Renal cortex interstitium (tissue), 11 donors: ENCODE data around the gene MARCHF3. TPM values are rescaled to one million over a fixed set of nuclear protein-coding genes. Genes with fewer than 3 reads are reported as not detected.
A peak's percentile ranks its signal among the peaks of the same experiment; 100 is the strongest.

ENCODE experiments used
- DNase-seq, 11 donors: peaks; one replicate each; pipeline ENCODE4 v3.0.0-alpha.2; 2013; ENCODE audit warnings: low read depth in 9 of 11, low spot score in 4 of 11; ENCODE audit errors: extremely low read depth in 1 of 11
- polyA plus RNA-seq, 3 donors: library from polyadenylated mRNA; unstranded; fragments of 120-200 nt; gene quantifications; one replicate each; pipeline ENCODE4 v1.2.1, GENCODE V29; 2013; ENCODE audit not compliant: insufficient read length in 3 of 3

The MARCHF3 gene
- polyA plus RNA-seq, 3 donors: 6.3 to 7.9 (median 7.5) TPM

DNA sequence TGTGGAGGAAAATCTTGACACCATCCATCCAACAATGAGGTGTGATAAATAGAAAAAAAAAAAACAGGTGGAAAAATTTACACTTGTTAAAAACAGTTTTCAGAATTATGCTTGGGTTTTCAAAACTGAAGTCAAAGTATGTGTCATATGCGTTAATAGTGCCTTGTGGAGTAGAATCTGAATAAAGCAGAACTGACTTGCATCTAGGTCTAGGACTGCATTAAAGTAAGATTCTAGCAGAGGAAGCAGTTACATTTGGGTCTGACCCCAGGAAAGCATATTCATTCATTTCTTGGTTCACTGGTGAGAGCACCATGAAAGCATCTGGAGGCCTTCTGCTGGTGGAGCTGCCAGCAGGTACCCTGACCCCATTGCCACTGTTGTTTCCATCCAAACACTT is 89.0 kb downstream of the MARCHF3 start:
- no peak for DNase-seq

DNA sequence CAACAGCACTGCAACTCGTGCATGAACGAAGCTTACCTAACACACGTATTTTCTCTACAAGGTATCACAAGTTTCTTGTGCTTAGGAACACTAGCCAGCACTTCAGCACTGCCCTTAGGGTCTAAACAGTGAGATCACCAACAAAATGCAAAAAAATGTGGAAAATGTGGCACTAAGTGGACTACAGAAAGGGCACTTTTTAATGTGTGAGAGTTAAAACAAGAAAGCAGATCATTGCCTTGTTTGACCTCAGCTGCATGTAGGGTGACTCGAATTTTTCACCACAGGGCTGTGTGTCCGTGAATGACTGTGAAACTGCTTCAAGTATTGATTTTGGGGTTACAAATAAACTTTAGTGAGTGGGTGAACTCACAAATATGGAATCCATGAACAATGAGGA is 90.5 kb downstream of the MARCHF3 start:
- no peak for DNase-seq

GRCh38 chr5:126938466-126938865 is 91.9 kb downstream of the MARCHF3 start:
- DNase-seq: no peak

GRCh38 chr5:126937771-126938170 is 92.6 kb downstream of the MARCHF3 start:
- DNase-seq: no peak

- no peak for DNase-seq
Measured at GRCh38 chr5:126936775-126937418, 93.5 kb downstream of the MARCHF3 start.

GRCh38 chr5:126931963-126932660 is 98.2 kb downstream of the MARCHF3 start:
- DNase-seq: no peak

DNA sequence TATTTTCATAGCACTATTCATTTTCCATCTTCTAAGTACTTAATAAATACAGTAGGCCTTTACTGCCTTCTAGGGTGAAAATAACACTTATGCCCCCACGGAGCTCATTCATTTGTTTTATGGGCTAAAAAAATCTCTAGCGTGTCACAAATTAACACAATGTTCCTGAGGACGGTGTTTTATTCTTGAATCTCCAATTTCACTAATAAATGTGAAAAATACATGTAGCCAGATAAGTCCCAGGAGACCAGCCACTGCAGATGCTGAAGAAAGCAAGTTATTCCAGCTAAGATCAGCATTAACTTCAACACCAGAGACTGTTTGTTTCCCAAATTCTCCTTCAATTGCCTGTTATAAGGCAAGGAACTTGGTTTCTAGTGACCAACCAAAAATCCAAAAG is 102.3 kb downstream of the MARCHF3 start:
- DNase-seq: no peak

GRCh38 chr5:126927429-126927828 is 102.9 kb downstream of the MARCHF3 start:
- DNase-seq: peak in 3 of 11 donors; percentile 50 to 73 (median 58)

DNA sequence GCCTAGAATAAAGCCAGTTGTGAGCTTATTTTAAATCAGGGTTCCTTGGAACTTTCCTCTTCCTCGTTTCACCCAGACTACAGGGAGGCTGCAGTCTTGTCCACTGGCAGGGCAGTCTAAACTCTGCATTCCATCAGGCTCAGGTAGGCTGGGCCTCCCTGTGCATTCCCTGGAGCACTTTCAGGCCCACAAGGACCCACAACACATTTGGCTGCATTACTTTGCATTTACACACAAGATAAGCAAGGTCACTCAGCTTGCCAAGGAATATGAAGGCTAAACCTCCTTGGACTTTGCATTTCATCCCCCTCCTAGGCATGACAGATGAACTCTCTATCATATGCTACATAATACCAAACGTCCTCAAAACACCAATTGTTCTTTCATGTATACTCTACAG is 104.2 kb downstream of the MARCHF3 start:
- no peak for DNase-seq

DNA sequence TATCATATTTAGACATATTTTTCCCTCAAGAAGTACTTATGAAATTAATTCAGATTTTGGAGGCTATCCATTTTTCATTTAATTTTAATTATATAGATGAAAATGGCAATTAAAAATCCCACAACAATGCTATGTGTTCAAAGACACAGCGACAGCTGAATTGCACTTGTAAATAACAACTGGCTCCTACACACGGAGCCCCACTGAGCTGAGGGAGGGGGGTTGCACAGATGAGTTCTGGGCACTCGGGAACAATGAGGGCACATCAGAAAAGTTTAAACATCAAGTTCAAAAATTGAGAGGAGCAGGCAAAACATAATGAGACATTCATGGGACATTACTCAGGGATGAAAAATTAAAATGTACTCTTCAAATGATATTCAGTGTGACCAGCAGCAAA is 104.9 kb downstream of the MARCHF3 start:
- no peak for DNase-seq

GRCh38 chr5:126924331-126925033 is 105.9 kb downstream of the MARCHF3 start:
- no peak for DNase-seq

GRCh38 chr5:126921241-126922091 is 108.9 kb downstream of the MARCHF3 start:
- DNase-seq: no peak

GRCh38 chr5:126920291-126920690 is 110.1 kb downstream of the MARCHF3 start:
- no peak for DNase-seq

GRCh38 chr5:126919566-126919965 is 110.8 kb downstream of the MARCHF3 start:
- no peak for DNase-seq

DNA sequence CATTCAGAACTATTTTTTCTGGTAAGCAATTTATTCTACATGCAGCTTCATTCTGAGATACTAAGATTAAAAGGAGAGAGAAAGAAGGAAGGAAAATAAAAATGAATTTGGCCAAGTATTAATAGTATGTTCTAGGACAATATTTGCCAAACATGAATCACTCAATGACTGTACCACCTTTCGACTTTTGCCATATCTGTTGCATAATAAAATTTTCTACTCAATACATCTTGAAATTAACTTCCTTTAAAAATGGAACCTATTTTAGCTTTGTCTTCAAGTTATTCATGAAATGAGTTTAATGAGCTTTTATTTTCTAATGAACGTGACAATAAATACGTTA is 111.8 kb downstream of the MARCHF3 start:
- no peak for DNase-seq

- DNase-seq: peak in 2 of 11 donors; percentile 33 to 42
Measured at GRCh38 chr5:126917918-126918614, 112.3 kb downstream of the MARCHF3 start.

- no peak for DNase-seq
Measured at GRCh38 chr5:126915496-126915895, 114.9 kb downstream of the MARCHF3 start.

DNA sequence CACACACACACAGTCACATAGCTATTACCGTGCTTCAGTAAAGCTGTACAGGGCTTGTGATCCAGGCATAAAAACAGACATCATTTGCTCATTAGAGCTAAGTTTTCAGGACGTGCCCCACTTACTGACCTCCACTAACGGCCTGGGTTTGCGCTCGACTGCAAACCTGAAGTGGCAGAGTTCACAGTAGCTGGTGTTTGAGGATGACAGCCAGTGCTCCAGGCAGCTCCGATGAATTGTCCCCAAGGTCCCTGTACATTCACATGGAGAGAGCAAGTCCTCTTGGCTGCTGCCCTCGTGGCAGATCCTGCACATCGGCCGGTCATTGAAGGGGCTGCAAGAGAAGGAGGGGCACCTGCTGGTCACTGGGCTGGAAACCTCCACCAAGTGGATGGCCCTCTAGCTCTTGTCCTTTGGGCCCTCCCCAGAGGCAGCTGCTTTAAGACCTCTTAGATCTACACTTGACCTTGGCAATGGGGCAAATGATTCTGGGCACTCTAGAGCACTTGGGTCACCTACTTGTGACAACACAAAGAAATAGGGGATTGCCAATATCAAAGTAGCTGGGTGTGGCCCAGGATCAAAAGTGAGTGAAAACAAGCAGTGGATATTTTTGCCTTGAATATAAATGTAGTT is 115.4 kb downstream of the MARCHF3 start:
- no peak for DNase-seq
